Cortex of kidney (tissue), 1 donor: ENCODE data around the gene APLF.
"Not testable (repeated sequence)": the region's sequence is repeated elsewhere in the genome, so short reads cannot be mapped to it uniquely, and the experiment has no call there.

ENCODE experiments used
- DNase-seq: peaks from one replicate; lab custom pipeline; 2025; lab: John Stamatoyannopoulos, UW

The APLF gene

GRCh38 chr2:68529156-68529555, 61.8 kb downstream of the APLF start:
- not testable (repeated sequence) for DNase-seq

- DNase-seq: not testable (repeated sequence)
These were observed 62.3 kb downstream of the APLF start for GRCh38 chr2:68529651-68530050.

DNA sequence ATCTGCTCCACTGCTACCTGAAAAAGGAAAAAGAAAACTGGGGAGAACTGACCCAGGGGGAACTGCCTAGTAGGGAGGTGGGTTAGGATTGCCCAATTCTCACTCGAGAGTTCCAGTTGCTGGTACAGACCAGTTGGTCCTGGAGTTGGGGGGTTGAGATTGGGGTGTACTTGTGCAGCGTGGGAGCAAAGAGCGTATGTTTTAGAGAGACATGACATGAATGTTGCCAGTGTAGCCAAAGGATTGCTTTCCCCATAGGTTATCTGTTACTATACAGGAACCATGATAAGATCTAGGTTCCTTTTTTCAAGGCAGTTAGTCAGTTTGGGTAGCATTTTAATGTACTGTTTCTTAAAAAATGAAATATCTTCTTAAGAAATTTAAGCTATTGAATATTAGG, 68.6 kb downstream of the APLF start:
- no peak for DNase-seq

DNA sequence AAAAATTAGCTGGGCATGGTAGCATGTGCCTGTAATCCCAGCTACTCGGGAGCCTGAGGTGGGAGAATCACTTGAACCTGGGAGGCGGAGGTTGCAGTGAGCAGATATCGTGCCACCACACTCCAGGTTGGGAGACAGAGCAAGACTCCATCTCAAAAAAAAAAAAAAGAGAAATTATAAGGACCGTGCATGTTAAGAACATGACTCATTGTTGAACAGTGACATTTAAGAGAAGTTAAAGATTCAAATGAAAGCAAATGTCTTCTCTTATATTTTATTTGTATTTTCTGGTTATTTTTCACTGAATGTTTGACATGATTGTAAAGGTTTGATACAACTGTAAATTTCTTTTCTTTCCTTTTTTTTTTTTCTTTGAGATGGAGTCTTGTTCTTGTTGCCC, 69.6 kb downstream of the APLF start:
- DNase-seq: no peak

GRCh38 chr2:68537809-68538208, 70.4 kb downstream of the APLF start:
- no peak for DNase-seq

DNA sequence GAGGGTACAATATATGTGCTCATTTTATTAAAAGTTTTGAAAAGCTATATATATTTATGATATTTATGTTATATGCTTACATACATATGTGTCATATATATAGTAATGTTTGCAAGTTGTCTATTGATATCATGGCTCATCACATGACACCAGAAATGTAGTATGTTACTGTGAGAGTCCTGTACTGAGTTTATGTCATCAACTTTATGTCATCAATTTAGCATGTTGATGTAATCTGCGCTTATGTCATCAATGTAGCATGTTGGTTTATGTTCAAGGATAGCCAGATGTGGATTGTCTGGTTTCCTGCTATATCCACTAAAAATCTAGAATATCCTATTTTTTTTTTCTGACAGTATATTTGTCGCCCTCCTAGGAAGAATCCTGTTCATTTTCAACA, 77.4 kb downstream of the APLF start:
- DNase-seq: no peak

DNA sequence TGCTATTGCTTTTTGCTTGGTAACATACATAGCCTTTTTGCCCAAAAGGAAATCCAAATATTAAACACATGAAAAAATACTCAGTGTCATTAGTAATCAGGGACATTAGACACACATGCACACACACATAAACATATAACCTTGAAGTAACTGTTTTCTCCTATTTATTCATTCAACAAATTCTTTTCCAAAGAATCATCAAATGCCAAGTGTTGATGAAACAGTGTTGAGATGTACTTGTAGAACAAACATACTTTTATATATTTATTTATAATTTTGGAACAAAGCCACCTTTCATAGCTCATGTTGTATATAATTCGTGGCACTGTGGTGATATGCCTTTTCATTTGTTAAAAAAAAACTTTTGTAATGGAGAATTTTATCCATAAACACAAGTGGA, 81.0 kb downstream of the APLF start:
- no peak for DNase-seq

DNA sequence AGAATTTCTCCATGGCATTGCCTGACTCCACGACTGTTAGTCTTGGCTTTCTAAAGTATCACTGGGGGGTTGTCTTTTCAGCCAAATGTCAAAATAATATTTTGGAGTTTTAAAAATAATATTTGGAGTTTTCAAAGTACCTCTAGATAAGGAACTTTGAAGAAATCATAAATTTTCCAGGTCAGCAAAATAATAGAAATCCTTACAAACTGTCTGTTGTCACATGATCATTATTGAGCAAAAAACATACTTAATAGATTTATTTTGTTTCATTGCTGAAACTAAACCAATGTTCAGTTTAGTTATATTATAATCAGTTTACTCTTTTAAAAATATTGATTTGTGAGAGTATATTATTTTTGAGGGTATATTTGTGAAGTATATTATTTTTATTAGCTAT, 85.7 kb downstream of the APLF start:
- DNase-seq: no peak

GRCh38 chr2:68555425-68556206, 88.2 kb downstream of the APLF start:
- not testable (repeated sequence) for DNase-seq

- no peak for DNase-seq
These were observed 89.0 kb downstream of the APLF start for GRCh38 chr2:68556381-68556780.

GRCh38 chr2:68558576-68558975, 91.2 kb downstream of the APLF start:
- no peak for DNase-seq

DNA sequence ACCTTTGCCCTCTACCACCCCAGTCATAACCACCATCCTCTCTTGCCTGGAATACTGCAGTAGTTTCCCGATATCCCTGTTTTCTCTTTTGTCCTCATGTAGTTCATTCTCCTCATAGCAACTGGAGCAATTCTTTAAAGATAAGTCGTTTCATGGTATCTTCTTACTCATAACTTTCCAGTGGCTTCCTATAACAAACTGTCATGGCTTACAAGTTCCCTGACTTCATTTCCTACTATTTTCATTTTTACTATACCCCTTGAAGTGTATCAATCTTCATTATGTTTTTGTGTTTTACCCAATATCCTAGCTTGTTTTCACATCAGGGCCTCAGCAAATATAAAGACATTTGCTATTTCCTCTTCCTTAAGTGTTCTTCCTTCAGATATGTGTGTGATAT, 92.3 kb downstream of the APLF start:
- no peak for DNase-seq

GRCh38 chr2:68560545-68560944, 93.2 kb downstream of the APLF start:
- DNase-seq: no peak

DNA sequence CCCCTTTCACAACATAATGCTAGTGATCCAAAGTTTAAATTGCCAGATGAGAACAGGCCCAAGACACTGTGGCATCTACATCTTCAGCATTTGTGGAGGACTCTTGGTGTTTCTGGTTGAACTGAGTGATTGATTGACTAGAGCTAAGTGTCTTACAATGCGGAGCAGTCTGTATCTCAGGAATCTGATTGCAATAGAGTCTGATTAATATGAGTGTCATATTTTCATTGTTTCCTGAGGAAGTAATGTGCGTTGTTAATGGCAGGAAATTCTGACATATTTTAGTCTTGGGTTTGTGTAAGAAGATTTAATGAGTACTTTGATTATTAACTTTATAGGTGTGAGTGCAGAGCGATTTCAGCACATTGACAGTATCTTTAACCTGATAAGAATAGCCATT, 94.0 kb downstream of the APLF start:
- no peak for DNase-seq

GRCh38 chr2:68562934-68563333, 95.5 kb downstream of the APLF start:
- no peak for DNase-seq

DNA sequence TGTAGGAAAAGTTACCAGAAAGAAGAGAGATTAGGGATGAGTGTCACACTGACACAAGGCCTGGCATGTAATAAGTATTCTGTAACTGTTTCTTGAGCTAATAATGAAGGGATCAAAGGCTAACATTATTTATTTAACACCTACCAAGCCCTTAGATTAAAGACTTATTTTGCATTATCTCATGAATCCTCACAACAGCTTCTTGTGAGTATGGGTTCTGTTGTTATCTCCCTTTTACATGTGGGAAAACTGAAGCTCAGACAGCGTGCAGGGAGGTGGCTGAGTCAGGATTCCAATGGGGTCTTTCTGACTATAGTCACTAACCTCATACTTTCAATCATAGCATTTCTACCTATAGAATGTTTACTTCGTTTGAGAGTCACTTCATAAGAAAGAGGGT, 97.0 kb downstream of the APLF start:
- no peak for DNase-seq

DNA sequence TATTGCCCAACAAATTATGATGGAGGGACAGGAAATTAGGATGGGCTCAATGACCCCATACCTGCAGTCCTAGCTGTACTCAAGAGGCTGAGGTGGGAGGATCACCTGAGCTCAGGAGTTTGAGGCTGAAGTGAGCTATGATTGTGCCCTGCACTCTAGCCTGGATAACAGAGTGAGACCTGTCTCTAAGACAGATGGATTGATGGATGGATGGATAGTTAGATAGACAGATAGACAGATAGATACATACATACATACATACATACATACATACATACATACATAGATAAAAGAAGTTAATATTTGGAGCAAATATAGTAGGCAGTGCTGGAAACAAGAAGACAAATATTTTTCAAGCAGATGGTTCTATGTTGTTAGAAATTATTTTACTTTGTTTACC, 97.9 kb downstream of the APLF start:
- DNase-seq: no peak

DNA sequence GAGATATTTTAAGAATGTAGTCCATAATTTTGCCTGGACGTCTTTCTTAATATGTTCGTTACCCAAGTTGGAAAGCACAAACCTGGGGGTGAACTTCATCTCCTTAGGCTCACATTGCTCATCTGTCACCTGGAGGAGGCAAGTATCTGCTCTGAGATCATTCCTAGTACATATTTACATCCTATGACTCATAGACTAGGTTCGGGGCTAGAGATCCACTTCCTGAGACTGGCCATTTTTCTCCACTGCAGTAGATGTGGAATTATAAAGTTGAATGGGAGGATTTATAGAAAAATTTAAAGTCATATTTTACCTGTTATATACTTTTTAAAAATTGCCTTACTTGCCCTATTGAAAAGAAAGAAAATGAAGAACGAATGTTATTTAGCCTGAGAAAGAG, 98.5 kb downstream of the APLF start:
- no peak for DNase-seq

GRCh38 chr2:68566362-68566761, 99.0 kb downstream of the APLF start:
- no peak for DNase-seq

GRCh38 chr2:68568116-68568515, 100.7 kb downstream of the APLF start:
- no peak for DNase-seq

GRCh38 chr2:68569604-68570003, 102.2 kb downstream of the APLF start:
- no peak for DNase-seq

GRCh38 chr2:68570434-68570833, 103.0 kb downstream of the APLF start:
- DNase-seq: not testable (repeated sequence)

GRCh38 chr2:68574202-68574791, 106.9 kb downstream of the APLF start:
- no peak for DNase-seq

DNA sequence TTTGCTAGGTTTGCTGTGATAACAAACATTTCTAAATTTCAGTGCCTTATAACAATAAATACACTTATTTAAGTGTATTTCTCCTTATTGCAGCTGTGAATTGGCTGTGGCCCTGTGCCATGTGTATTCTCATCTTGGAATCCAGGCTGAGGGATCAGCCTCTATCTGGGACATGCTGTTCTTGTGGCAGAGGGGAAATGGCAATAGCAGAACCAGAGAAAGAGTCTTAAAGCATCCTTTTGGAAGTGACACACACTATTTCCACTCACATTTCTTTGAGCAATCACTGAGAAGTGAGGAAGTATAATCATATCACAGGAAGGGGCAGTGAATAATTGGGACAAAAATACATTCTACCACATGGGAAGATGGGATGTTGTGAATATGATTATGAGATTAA, 109.8 kb downstream of the APLF start:
- no peak for DNase-seq
